Activated naive CD8-positive, alpha-beta T cell treated with anti-CD3 and anti-CD28 coated beads, Interleukin-2, amount 50 U/mL, for 16 hours (primary cell): ENCODE measurements around the gene CDKL4.
"Not testable (repeated sequence)": the region's sequence is repeated elsewhere in the genome, so short reads cannot be mapped to it uniquely, and the experiment has no call there.

ENCODE experiments used
- DNase-seq: peaks from one replicate; pipeline ENCODE4 v3.0.0-alpha.2; 2020; ENCODE audit warnings: low read depth, low spot score

The CDKL4 gene

GRCh38 chr2:39179974-39180960 lies 63.5 kb downstream of the CDKL4 start:
- DNase-seq, result no peak

GRCh38 chr2:39178756-39179155 lies 65.0 kb downstream of the CDKL4 start:
- no peak for DNase-seq

- no peak for DNase-seq
Observed at GRCh38 chr2:39176997-39177396, 66.8 kb downstream of the CDKL4 start.

GRCh38 chr2:39175026-39175812 lies 68.6 kb downstream of the CDKL4 start:
- no peak for DNase-seq

GRCh38 chr2:39174022-39174421 lies 69.7 kb downstream of the CDKL4 start:
- no peak for DNase-seq

- DNase-seq, result not testable (repeated sequence)
Observed at GRCh38 chr2:39172047-39172706, 71.6 kb downstream of the CDKL4 start.

GRCh38 chr2:39171621-39172020 lies 72.1 kb downstream of the CDKL4 start:
- no peak for DNase-seq

- DNase-seq, result no peak
Observed at GRCh38 chr2:39164089-39164488, 79.7 kb downstream of the CDKL4 start.

- DNase-seq, result no peak
Observed at GRCh38 chr2:39160982-39161381, 82.8 kb downstream of the CDKL4 start.

- DNase-seq, result no peak
Observed at GRCh38 chr2:39159283-39159682, 84.5 kb downstream of the CDKL4 start.

GRCh38 chr2:39158351-39158750 lies 85.4 kb downstream of the CDKL4 start:
- DNase-seq, result no peak

GRCh38 chr2:39156846-39157245 lies 86.9 kb downstream of the CDKL4 start:
- no peak for DNase-seq

GRCh38 chr2:39156107-39156506 lies 87.7 kb downstream of the CDKL4 start:
- DNase-seq, result no peak

- DNase-seq, result not testable (repeated sequence)
Observed at GRCh38 chr2:39155573-39155972, 88.2 kb downstream of the CDKL4 start.

- DNase-seq, result no peak
Observed at GRCh38 chr2:39154944-39155343, 88.8 kb downstream of the CDKL4 start.

GRCh38 chr2:39153312-39153711 lies 90.5 kb downstream of the CDKL4 start:
- DNase-seq, result no peak

GRCh38 chr2:39152504-39152903 lies 91.3 kb downstream of the CDKL4 start:
- DNase-seq, result no peak

GRCh38 chr2:39150890-39151497 lies 92.8 kb downstream of the CDKL4 start:
- no peak for DNase-seq

GRCh38 chr2:39150102-39150562 lies 93.6 kb downstream of the CDKL4 start:
- DNase-seq, result no peak

GRCh38 chr2:39146630-39147029 lies 97.1 kb downstream of the CDKL4 start:
- DNase-seq, result no peak

- no peak for DNase-seq
Observed at GRCh38 chr2:39145906-39146421, 97.8 kb downstream of the CDKL4 start.
